NCI-H526 (cell line): ENCODE results near the gene CREB1.
A peak's percentile ranks its signal among the peaks of the same experiment; 100 is the strongest.

Experiments used
- DNase-seq, 2 experiments: peaks; one replicate each; lab custom pipeline; 2025; lab: John Stamatoyannopoulos, UW

CREB1 gene

GRCh38 chr2:207541933-207542332 lies 12.2 kb downstream of the CREB1 start:
- DNase-seq: no peak

GRCh38 chr2:207543272-207543671 lies 13.5 kb downstream of the CREB1 start:
- no peak for DNase-seq

DNA sequence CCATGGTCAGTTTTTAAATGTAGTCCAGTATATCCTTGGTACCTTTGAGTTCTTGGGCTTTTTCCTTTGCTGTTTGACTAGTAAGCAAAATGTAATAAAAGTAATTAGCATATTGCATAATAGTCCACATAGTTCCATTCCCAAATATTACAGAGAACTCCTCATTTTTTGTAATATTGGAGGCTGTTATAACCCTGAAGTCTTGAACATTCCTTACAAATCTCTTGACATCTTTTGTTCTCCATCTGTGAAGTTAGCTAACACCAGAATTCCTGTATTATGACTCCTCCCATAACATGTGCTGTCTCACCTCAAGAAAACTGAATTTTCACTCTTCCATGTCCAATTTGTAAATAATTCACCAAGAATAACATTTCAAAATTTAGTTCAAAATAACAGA lies 17.1 kb downstream of the CREB1 start:
- no peak for DNase-seq

- peak in 1 of 2 experiments; percentile 14 for DNase-seq
These were observed 19.4 kb downstream of the CREB1 start for GRCh38 chr2:207549145-207549544.

- DNase-seq: no peak
These were observed 28.3 kb downstream of the CREB1 start for GRCh38 chr2:207558079-207558491.

DNA sequence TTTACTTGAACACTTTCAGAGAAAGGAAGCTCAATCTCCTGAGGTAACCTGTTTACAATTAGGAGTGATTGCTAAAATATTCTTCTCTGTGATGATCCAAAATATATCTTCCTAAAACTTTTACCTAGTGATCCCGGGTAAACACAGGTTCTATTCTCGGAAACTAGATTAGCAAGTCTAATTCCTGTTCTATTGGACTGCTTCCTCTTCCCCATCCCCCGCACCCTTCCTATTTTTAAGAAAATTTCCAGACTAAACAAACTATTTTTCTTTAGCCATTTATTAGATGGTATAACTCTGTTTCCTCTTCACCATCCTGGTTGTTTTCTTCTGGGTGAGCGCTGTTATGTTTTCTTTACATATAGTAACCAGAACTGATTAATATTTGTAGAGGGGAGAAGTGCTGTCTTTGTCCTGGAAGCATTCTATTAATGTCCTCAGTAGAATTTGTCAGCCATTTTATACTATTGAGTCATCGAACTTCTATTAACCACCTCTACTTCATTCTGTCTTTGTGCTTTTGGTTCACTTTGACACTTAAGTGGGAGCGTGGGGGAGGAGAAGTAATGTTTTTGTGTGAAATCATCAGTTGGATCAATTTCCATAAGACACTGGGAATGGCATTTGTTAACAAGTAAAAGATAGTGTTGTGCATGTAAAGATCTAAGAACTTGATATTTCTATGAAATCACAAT lies 31.8 kb downstream of the CREB1 start:
- no peak for DNase-seq

- DNase-seq: no peak
These were observed 36.2 kb downstream of the CREB1 start for GRCh38 chr2:207565736-207566500.

- DNase-seq: no peak
These were observed 37.9 kb downstream of the CREB1 start for GRCh38 chr2:207567671-207568070.

DNA sequence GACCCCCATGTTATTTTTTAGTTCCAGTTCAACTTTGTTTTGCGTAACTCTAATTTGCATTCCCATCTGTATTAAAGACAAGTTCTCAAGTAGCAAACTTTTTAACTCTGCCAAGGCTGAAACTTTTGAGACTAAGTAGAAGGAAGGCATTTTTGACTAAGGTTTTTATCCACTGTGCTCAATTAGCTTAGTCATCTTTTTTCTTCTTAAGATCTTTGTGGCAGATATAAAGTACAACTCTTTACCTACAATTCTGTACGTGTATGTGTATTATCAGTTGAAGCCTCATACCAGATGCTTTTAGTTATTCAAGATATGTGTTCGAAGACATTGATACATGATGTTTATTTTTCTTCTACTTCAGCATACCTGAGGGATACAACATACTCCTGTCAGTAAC lies 41.6 kb downstream of the CREB1 start:
- no peak for DNase-seq

- no peak for DNase-seq
These were observed 55.2 kb downstream of the CREB1 start for GRCh38 chr2:207584952-207585351.

DNA sequence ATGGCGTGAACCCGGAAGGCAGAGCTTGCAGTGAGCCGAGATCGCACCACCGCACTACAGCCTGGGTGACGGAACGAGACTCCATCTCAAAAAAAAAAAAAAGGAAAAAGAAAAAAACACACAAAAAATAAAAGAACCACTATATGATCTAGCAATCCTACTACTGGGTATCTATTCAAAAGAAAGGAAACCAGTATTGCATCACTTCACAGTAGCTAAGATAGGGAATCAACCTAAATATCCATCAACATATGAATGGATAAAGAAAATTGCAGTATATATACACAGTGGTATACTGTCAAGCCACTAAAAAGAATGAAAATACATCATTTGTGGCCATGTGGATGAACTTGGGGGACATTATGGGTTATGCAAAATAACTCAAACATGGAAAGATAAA lies 57.5 kb downstream of the CREB1 start:
- DNase-seq: no peak

- DNase-seq: no peak
These were observed 59.4 kb downstream of the CREB1 start for GRCh38 chr2:207589143-207589542.

DNA sequence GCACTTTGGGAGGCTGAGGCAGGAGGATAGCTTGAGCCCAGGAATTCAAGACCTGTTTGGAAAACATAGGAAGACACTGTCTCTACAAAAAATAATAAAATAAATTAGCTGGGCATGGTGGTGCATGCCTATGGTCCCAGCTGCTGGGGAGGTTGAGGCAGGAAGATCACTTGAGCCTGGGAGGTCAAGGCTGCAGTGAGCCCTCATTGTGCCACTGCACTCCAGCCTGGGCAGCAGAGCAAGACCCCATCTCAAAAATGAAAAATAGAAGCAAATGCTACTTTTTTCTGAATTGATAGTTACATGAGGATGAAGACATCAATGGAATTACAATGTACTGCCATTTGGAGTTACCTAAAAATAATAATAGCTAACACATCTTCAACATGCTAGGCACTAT lies 63.5 kb downstream of the CREB1 start:
- DNase-seq: no peak

GRCh38 chr2:207594264-207594663 lies 64.5 kb downstream of the CREB1 start:
- DNase-seq: no peak

GRCh38 chr2:207594731-207595130 lies 65.0 kb downstream of the CREB1 start:
- DNase-seq: no peak

- no peak for DNase-seq
These were observed 69.9 kb downstream of the CREB1 start for GRCh38 chr2:207599636-207600035.

- DNase-seq: no peak
These were observed 70.5 kb downstream of the CREB1 start for GRCh38 chr2:207600231-207600630.

- DNase-seq: no peak
These were observed 72.0 kb downstream of the CREB1 start for GRCh38 chr2:207601774-207602173.

GRCh38 chr2:207603486-207603885 lies 73.7 kb downstream of the CREB1 start:
- no peak for DNase-seq

- no peak for DNase-seq
These were observed 76.6 kb downstream of the CREB1 start for GRCh38 chr2:207606399-207606798.

GRCh38 chr2:207606829-207607228 lies 77.1 kb downstream of the CREB1 start:
- DNase-seq: no peak

DNA sequence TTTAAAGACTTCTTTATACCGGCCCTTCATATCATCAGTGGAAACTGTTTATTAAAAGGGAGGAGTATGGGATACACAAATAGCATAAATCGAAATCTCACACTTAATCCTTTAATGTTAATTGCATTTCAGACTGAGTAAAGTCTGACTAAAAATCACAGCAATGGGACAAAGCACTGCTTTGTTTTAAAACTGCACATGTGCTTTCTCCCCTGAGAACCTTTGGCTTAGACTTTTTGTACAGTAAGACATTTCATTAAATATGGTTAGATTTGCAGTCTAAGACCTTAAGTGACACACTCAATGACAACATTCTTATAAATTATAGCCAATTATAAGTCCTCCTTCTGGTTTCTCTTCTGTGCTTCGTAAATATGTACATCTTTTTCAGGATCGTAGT lies 83.0 kb downstream of the CREB1 start:
- no peak for DNase-seq

GRCh38 chr2:207614824-207615223 lies 85.1 kb downstream of the CREB1 start:
- DNase-seq: no peak

DNA sequence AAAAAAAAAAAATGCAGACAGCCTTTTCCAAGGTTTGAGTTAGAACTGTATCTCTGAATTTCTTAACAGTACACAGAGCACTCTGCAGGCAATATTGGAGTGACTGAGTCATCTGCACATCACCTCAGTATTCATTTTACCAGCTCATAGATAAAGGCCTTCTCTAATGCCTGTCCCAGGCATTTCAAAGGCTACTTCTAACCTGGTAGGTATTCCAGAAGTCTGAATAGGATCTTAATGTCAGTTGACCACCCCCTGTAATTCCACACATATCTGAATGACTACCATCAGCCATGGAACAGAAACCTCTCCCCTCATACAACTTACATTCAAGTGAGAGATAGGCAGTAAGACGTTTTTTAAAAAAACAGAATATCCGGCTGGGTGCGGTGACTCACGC lies 86.4 kb downstream of the CREB1 start:
- DNase-seq: no peak
